HepG2 (cell line): ENCODE data around the gene RASA1. TPM values are rescaled to one million over a fixed set of nuclear protein-coding genes. Genes with fewer than 3 reads are reported as not detected.

Experiments used
- ATAC-seq: fragments of 200-7000 bp; cut with Tn5 transposase; 3 replicates; pipeline ENCODE4 v1.9.1; 2020; ENCODE audit warnings: mild to moderate bottlenecking, moderate library complexity
- Bru-seq: library from RNA; stranded (reverse); fragments of 400-500 nt; gene quantifications from one replicate; lab custom pipeline; 2021; lab: Mats Ljungman, UMichigan
- BruChase-seq, 2 experiments: library from RNA; stranded (reverse); fragments of 400-500 nt; gene quantifications; one replicate each; lab custom pipeline; 2021; lab: Mats Ljungman, UMichigan
- BruUV-seq: library from RNA; stranded (reverse); fragments of 400-500 nt; replicated peaks from 2 replicates; lab custom pipeline; 2021; lab: Mats Ljungman, UMichigan
- CTCF ChIA-PET: fragments of 300-600 bp; formaldehyde crosslinking; extraction: SDS; loops from one replicate; lab custom pipeline; 2021; ENCODE audit warnings: low total read pairs, inconsistent platforms, low intra/inter-chr PET ratio; lab: Yijun Ruan, JAX
- POLR2A ChIA-PET: fragments of 350-600 bp; sonication (Branson Sonifier 250); formaldehyde crosslinking; loops from one replicate; lab custom pipeline; 2020; ENCODE audit warnings: antibody characterized with exemption, inconsistent platforms; lab: Yijun Ruan, JAX
- DNase-seq: peaks from one replicate; pipeline ENCODE4 v3.0.0-alpha.2; 2015; ENCODE audit warnings: low spot score
- FAIRE-seq: peaks from 3 replicates; lab custom pipeline; 2011; peaks lifted over from hg19 to GRCh38; lab: Jason Lieb, UNC
- H2AFZ ChIP-seq: one replicate; pipeline ENCODE4 v1.6.1; 2011; ENCODE audit warnings: low read length, inconsistent platforms
- H3K27ac ChIP-seq: fragments of 300-600 bp; 3 replicates; pipeline ENCODE4 v1.8.0; 2011; ENCODE audit warnings: mixed run types, mild to moderate bottlenecking, mixed read lengths, low read length, inconsistent platforms; ENCODE audit not compliant: insufficient read depth; ENCODE audit errors: extremely low read length
- H3K27me3 ChIP-seq, 2 experiments: fragments of 200-600 bp in 1 of 2; 2 replicates in 1 of 2; 3 replicates in 1 of 2; pipeline versions ENCODE4 v1.6.0 to v1.8.0; 2011; ENCODE audit warnings: low read length in 2 of 2, mild to moderate bottlenecking in 2 of 2, moderate library complexity in 2 of 2, inconsistent platforms in 1 of 2; ENCODE audit not compliant: insufficient read depth in 2 of 2, control insufficient read depth in 1 of 2
- H3K36me3 ChIP-seq, 2 experiments: fragments of 200-600 bp in 1 of 2; replicated peaks in 1 of 2; 2 replicates in 1 of 2; 3 replicates in 1 of 2; pipeline versions ENCODE4 v1.5.1 to v1.8.0; 2011; ENCODE audit warnings: low read length in 2 of 2, inconsistent platforms in 1 of 2; ENCODE audit not compliant: insufficient read depth in 2 of 2, control insufficient read depth in 1 of 2
- H3K4me1 ChIP-seq: 2 replicates; pipeline ENCODE4 v1.5.1; 2012; ENCODE audit warnings: low read length, inconsistent platforms; ENCODE audit not compliant: insufficient read depth
- H3K4me2 ChIP-seq: 2 replicates; pipeline ENCODE4 v1.6.0; 2011; ENCODE audit warnings: low read depth, low read length, inconsistent platforms
- H3K4me3 ChIP-seq, 3 experiments: fragments of 200-600 bp in 1 of 3; sonication (generic), shearing (Covaris generic) in 1 of 3; replicated peaks in 1 of 3; 2 replicates each; pipeline ENCODE4 v1.5.1; 2011 to 2016; ENCODE audit warnings: low read length in 3 of 3, inconsistent platforms in 2 of 3, low read depth in 2 of 3, mild to moderate bottlenecking in 2 of 3, control low read depth in 1 of 3, mixed read lengths in 1 of 3; ENCODE audit not compliant: insufficient read depth in 1 of 3
- H3K79me2 ChIP-seq: one replicate; pipeline ENCODE4 v1.6.1; 2011; ENCODE audit warnings: low read length, inconsistent platforms; ENCODE audit not compliant: insufficient read depth
- H3K9ac ChIP-seq: 2 replicates; pipeline ENCODE4 v1.6.0; 2011; ENCODE audit warnings: mild to moderate bottlenecking, low read depth, low read length, inconsistent platforms; ENCODE audit not compliant: insufficient read depth
- H3K9me3 ChIP-seq: 2 replicates; pipeline ENCODE4 v1.5.1; 2012; ENCODE audit warnings: mild to moderate bottlenecking, low read length
- H4K20me1 ChIP-seq: 2 replicates; pipeline ENCODE4 v1.6.0; 2011; ENCODE audit warnings: inconsistent platforms, mild to moderate bottlenecking, low read length, moderate library complexity; ENCODE audit not compliant: insufficient read depth
- CBX5 ChIP-seq: sonication (generic); formaldehyde crosslinking; IDR thresholded peaks from 2 replicates; pipeline ENCODE4 v1.4.0; 2020; ENCODE audit warnings: missing genetic modification reagents, borderline replicate concordance
- HOXD1 ChIP-seq: sonication (generic); formaldehyde crosslinking; IDR thresholded peaks from 2 replicates; pipeline ENCODE4 v1.5.0; 2020; ENCODE audit warnings: missing genetic modification reagents
- KDM6A ChIP-seq: IDR thresholded peaks from 2 replicates; pipeline ENCODE4 v1.6.1; 2016; ENCODE audit warnings: low read depth
- KLF15 ChIP-seq: sonication (generic); formaldehyde crosslinking; IDR thresholded peaks from 2 replicates; pipeline ENCODE4 v1.8.1; 2023; ENCODE audit warnings: borderline replicate concordance, mild to moderate bottlenecking, inconsistent platforms, missing genetic modification reagents, mixed read lengths
- MED8 ChIP-seq: sonication (generic); formaldehyde crosslinking; IDR thresholded peaks from 2 replicates; pipeline ENCODE4 v1.8.1; 2023; ENCODE audit warnings: mild to moderate bottlenecking, missing genetic modification reagents; ENCODE audit not compliant: insufficient replicate concordance
- PHB2 ChIP-seq: fragments of 450-650 bp; IDR thresholded peaks from 2 replicates; pipeline ENCODE4 v1.6.1; 2018; ENCODE audit not compliant: partially characterized antibody
- TSC22D2 ChIP-seq: sonication (generic); formaldehyde crosslinking; IDR thresholded peaks from 2 replicates; pipeline ENCODE4 v1.5.1; 2020; ENCODE audit warnings: missing genetic modification reagents, mild to moderate bottlenecking, borderline replicate concordance
- XRCC5 ChIP-seq: fragments of 200-400 bp; formaldehyde crosslinking; optimal IDR thresholded peaks from 2 replicates; pipeline ENCODE3; 2017; ENCODE audit warnings: mild to moderate bottlenecking, low read length
- ZFP36L1 ChIP-seq: sonication (generic); formaldehyde crosslinking; IDR thresholded peaks from 2 replicates; pipeline ENCODE4 v1.8.0; 2022; ENCODE audit warnings: mild to moderate bottlenecking, missing genetic modification reagents, moderate library complexity
- ZNF326 ChIP-seq: sonication (generic); formaldehyde crosslinking; IDR thresholded peaks from 2 replicates; pipeline ENCODE4 v1.4.0; 2020; ENCODE audit warnings: missing genetic modification reagents, borderline replicate concordance
- ZNF451 ChIP-seq: sonication (generic); formaldehyde crosslinking; IDR thresholded peaks from 2 replicates; pipeline ENCODE4 v1.5.0; 2020; ENCODE audit warnings: mild to moderate bottlenecking, missing genetic modification reagents
- ZNF713 ChIP-seq: sonication (generic); formaldehyde crosslinking; IDR thresholded peaks from 2 replicates; pipeline ENCODE4 v1.4.0; 2020; ENCODE audit warnings: mild to moderate bottlenecking, missing genetic modification reagents
- ZNF737 ChIP-seq: sonication (generic); formaldehyde crosslinking; IDR thresholded peaks from 2 replicates; pipeline ENCODE4 v1.5.0; 2020; ENCODE audit warnings: missing genetic modification reagents, mild to moderate bottlenecking, borderline replicate concordance
- ZSCAN22 ChIP-seq: sonication (generic); formaldehyde crosslinking; IDR thresholded peaks from 2 replicates; pipeline ENCODE4 v1.4.0; 2020; ENCODE audit warnings: mild to moderate bottlenecking, missing genetic modification reagents
- WGBS: methylation state at CpG from one replicate; pipeline ENCODE4 v1.1.6; 2017; ENCODE audit warnings: low lambda C conversion rate; 5-methylcytosine and 5-hydroxymethylcytosine counted together
- in situ Hi-C: cut with HindIII; loops from 2 replicates; pipeline ENCODE4 v1.10.0; 2017; ENCODE audit warnings: low pct_unique_long_range_greater_than_20kb; ENCODE audit not compliant: extremely low pct_ligation_motif_present
- intact Hi-C: fragments of 100-400 bp; cut with micrococcal nuclease; formaldehyde crosslinking; loops from one replicate; pipeline ENCODE4 v1.10.0; 2022; ENCODE audit not compliant: unreplicated experiment
- long read RNA-seq, 2 experiments: library from RNA in 1 of 2; library from polyadenylated mRNA in 1 of 2; stranded (forward) in 1 of 2; unstranded in 1 of 2; transcript quantifications; one replicate each; pipeline ENCODE4 v2.0.0, GENCODE V29; 2019 to 2022
- polyA minus RNA-seq, 3 experiments: library from RNA; depleted of rRNA, polyadenylated mRNA; stranded (reverse); fragments of >200 nt; gene quantifications; 2 replicates each; pipeline ENCODE4 v1.2.3, GENCODE V29; 2011; ENCODE audit warnings: low replicate concordance in 1 of 3
- polyA plus RNA-seq, 8 experiments: library from polyadenylated mRNA; depleted of rRNA in 3 of 8; stranded (reverse) in 7 of 8; unstranded in 1 of 8; fragments of >200 nt; fragmentation: Illumina TruSeq in 4 of 8; extraction: Trizol in 4 of 8; gene quantifications; 2 replicates each; pipeline versions ENCODE4 v1.2.1 to v1.2.3, GENCODE V29; 2011 to 2016; ENCODE audit warnings: low read depth in 4 of 8, missing spikeins in 1 of 8, mixed read lengths in 1 of 8; ENCODE audit not compliant: insufficient read depth in 1 of 8
- total RNA-seq, 5 experiments: library from RNA; depleted of rRNA; stranded (reverse); fragments of >200 nt; fragmentation: Illumina TruSeq; extraction: Trizol; gene quantifications; 2 replicates each; pipeline ENCODE4 v1.2.3, GENCODE V29; 2016; ENCODE audit warnings: low read depth in 1 of 5
- TF ChIP-seq, protein P1 (sequence below): IDR thresholded peaks from 2 replicates; pipeline ENCODE4 v1.6.1; 2016; ENCODE audit warnings: missing biosample characterization, missing genetic modification reagents, low read depth
- TF ChIP-seq, protein P2 (sequence below): sonication (generic); formaldehyde crosslinking; IDR thresholded peaks from 2 replicates; pipeline ENCODE4 v1.5.1; 2020; ENCODE audit warnings: missing genetic modification reagents, mild to moderate bottlenecking, borderline replicate concordance

The RASA1 gene
- total RNA-seq (2016; rRNA removed; fragmentation: Illumina TruSeq; extraction: Trizol): 19.5 and 23.4 TPM in 2 replicates
- 4.1 and 4.5 TPM in 2 replicates for total RNA-seq (2016; cell fraction: cytosol; rRNA removed; fragmentation: Illumina TruSeq; extraction: Trizol; ENCODE audit: low read depth)
- 19.3 and 22.1 TPM in 2 replicates for total RNA-seq (2016; cell fraction: insoluble cytoplasmic fraction; rRNA removed; fragmentation: Illumina TruSeq; extraction: Trizol)
- 6.9 and 8.2 TPM in 2 replicates for total RNA-seq (2016; cell fraction: membrane; rRNA removed; fragmentation: Illumina TruSeq; extraction: Trizol)
- 22.0 and 22.2 TPM in 2 replicates for total RNA-seq (2016; cell fraction: nucleus; rRNA removed; fragmentation: Illumina TruSeq; extraction: Trizol)
- polyA plus RNA-seq (2011; rRNA removed): 17.7 and 20.5 TPM in 2 replicates
- 8.3 and 12.5 TPM in 2 replicates for polyA plus RNA-seq (2011; cell fraction: cytosol; rRNA removed)
- polyA plus RNA-seq (2011; cell fraction: nucleus; rRNA removed): 16.9 and 18.3 TPM in 2 replicates
- 13.9 and 17.0 TPM in 2 replicates for polyA plus RNA-seq (2012)
- polyA plus RNA-seq (2016; cell fraction: cytosol; fragmentation: Illumina TruSeq; extraction: Trizol; ENCODE audit: low read depth): 0.42 and 0.60 TPM in 2 replicates
- polyA plus RNA-seq (2016; cell fraction: insoluble cytoplasmic fraction; fragmentation: Illumina TruSeq; extraction: Trizol; ENCODE audit: low read depth): 17.7 and 18.8 TPM in 2 replicates
- 2.2 and 2.5 TPM in 2 replicates for polyA plus RNA-seq (2016; cell fraction: membrane; fragmentation: Illumina TruSeq; extraction: Trizol; ENCODE audit: low read depth)
- polyA plus RNA-seq (2016; cell fraction: nucleus; fragmentation: Illumina TruSeq; extraction: Trizol; ENCODE audit: insufficient read depth, low read depth): 18.8 and 21.9 TPM in 2 replicates
- polyA minus RNA-seq (2011; rRNA and poly(A)+ RNA removed; ENCODE audit: low replicate concordance): 9.7 and 11.4 TPM in 2 replicates
- 11.5 and 12.7 TPM in 2 replicates for polyA minus RNA-seq (2011; cell fraction: cytosol; rRNA and poly(A)+ RNA removed)
- polyA minus RNA-seq (2011; cell fraction: nucleus; rRNA and poly(A)+ RNA removed): 45.9 and 50.9 TPM in 2 replicates
- Bru-seq, nascent RNA: percentile 79 among the genes with signal in this experiment
- percentile 66 among the genes with signal in this experiment for BruChase-seq, experiment 1, labeled RNA remaining after a 6-hour chase
- BruChase-seq, experiment 2, labeled RNA remaining after a 2-hour chase: percentile 75 among the genes with signal in this experiment
- long read RNA-seq, experiment 1, partial matches to known transcripts: 1 of 2 reads
- long read RNA-seq, experiment 1, other reads (novel, unspliced or antisense): 0 of 2 reads
- long read RNA-seq, experiment 2, partial matches to known transcripts: 3 of 15 reads
- long read RNA-seq, experiment 2, other reads (novel, unspliced or antisense): 12 of 15 reads

DNA sequence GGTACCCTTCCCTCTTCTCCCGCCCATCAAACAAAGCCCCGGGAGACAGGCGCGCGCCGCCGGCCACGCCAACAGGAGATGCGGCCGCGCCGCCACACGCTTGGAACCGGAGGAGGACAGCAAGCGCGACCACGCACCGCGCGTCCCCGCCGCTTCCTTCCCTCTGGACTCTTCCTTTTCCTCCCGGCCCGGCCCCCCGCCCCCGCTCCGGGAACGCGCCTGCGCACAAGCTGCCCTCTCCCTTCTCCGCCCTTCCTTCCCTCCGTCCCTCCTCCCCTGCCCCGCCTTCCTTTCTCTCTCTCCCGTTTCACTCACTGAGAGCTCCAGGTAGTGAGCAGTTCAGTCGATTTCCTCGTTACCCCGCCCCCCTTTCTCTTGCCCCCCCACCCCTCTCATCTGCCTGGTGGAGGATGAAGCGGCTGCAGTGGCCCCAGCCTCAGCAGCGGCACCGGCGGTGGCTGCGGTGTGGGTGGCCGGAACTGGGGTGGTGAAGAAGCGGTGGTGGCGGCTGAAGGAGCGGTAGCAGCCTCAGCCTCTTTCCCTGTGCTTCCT lies at the start of gene RASA1:
Gene RASA1 (plus strand): TSS at position 310 of the 552 bp plus-strand sequence. CDS start 569 bp downstream, outside the sequence.
- Histone ChIP-seq H3K27me3 (no peaks in the 10 kb centered on the region; a peak in 1 of 5 replicates), H3K4me1 (peaks cover 27% of the 10 kb centered on the region), H3K27ac (peak within 1 kb of the TSS; percentile 88), H3K9ac (peak within 1 kb of the TSS; percentile 81), H3K9me3 (no peaks in the 10 kb centered on the region), H3K79me2 (peaks cover 32% of the 10 kb centered on the region), H3K4me3 (peak within 1 kb of the TSS; percentile 90 to 98 (median 96)), H3K36me3 (no peaks in the 10 kb centered on the region), H3K4me2 (peak within 1 kb of the TSS; percentile 86), H4K20me1 (no peaks in the 10 kb centered on the region), H2AFZ (peak within 1 kb of the TSS; percentile 78)
- DNase-seq (peak; percentile 91), FAIRE-seq (peak; percentile 40), ATAC-seq (peak; percentile 85)
- CTCF ChIA-PET: no interaction called here
- intact Hi-C loops: loop anchor here (5.0 kb wide), 2 partner anchors 120 to 145 kb away; partner anchors contain the start of gene CCNH
- in situ Hi-C loops: no loop called here
- BruUV-seq: no TSS peak
- WGBS: under 1% methylated on average over 44 of the region's 46 CpGs
- POLR2A ChIA-PET: interaction anchor here (0.6 to 2.3 kb wide), 8 partner anchors 16 to 152 kb away, joined by 3 to 17 read pairs (median 4); partner anchors contain the start of gene CCNH
- TF ChIP-seq, protein P1, sequence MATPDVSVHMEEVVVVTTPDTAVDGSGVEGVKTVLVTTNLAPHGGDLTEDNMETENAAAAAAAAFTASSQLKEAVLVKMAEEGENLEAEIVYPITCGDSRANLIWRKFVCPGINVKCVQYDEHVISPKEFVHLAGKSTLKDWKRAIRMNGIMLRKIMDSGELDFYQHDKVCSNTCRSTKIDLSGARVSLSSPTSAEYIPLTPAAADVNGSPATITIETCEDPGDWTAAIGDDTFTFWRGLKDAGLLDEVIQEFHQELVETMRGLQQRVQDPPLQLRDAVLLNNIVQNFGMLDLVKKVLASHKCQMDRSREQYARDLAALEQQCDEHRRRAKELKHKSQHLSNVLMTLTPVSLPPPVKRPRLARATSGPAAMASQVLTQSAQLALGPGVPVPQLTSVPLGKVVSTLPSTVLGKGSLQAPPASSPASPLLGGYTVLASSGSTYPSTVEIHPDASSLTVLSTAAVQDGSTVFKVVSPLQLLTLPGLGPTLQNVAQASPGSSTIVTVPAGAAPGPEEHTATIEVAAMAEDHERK (CRISPR knock-in tag): no peak
- no peak for TF ChIP-seq ZNF713 (CRISPR knock-in tag)
- no peak for TF ChIP-seq ZNF737 (CRISPR knock-in tag)
- TF ChIP-seq XRCC5: no peak
- no peak for TF ChIP-seq ZSCAN22 (CRISPR knock-in tag)
- no peak for TF ChIP-seq ZNF326 (CRISPR knock-in tag)
- no peak for TF ChIP-seq KDM6A (CRISPR knock-in tag)
- TF ChIP-seq ZNF451: no peak; the same call in 1 of the 2 replicates
- TF ChIP-seq CBX5 (CRISPR knock-in tag): peak; percentile 52; the same call in 1 of the 2 replicates
- TF ChIP-seq, protein P2, sequence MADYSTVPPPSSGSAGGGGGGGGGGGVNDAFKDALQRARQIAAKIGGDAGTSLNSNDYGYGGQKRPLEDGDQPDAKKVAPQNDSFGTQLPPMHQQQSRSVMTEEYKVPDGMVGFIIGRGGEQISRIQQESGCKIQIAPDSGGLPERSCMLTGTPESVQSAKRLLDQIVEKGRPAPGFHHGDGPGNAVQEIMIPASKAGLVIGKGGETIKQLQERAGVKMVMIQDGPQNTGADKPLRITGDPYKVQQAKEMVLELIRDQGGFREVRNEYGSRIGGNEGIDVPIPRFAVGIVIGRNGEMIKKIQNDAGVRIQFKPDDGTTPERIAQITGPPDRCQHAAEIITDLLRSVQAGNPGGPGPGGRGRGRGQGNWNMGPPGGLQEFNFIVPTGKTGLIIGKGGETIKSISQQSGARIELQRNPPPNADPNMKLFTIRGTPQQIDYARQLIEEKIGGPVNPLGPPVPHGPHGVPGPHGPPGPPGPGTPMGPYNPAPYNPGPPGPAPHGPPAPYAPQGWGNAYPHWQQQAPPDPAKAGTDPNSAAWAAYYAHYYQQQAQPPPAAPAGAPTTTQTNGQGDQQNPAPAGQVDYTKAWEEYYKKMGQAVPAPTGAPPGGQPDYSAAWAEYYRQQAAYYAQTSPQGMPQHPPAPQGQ (CRISPR knock-in tag): no peak
- TF ChIP-seq ZFP36L1 (CRISPR knock-in tag): peak; percentile 57; the same call in 1 of the 2 replicates
- TF ChIP-seq HOXD1: peak; percentile 24; the same call in 1 of the 2 replicates
- no peak for TF ChIP-seq TSC22D2 (CRISPR knock-in tag)
- no peak for TF ChIP-seq MED8 (CRISPR knock-in tag)
- TF ChIP-seq KLF15 (CRISPR knock-in tag): no peak
- TF ChIP-seq PHB2: no peak
